Measurements from ENCODE around the gene LCAT. TPM values are rescaled to one million over a fixed set of nuclear protein-coding genes. Genes with fewer than 3 reads are reported as not detected.

LCAT gene
- total RNA-seq, 6 donors from 2014 or later, result 21.9 to 117 (median 26.1) TPM

- H3K27ac ChIP-seq, result no peak overlapping the region
- H3K36me3 ChIP-seq, result peaks cover 42 to 99% (median 94%) of the 10 kb centered on the region in 4 donors
- H3K4me1 ChIP-seq, result peaks cover 0 to 12% (median 5%) of the 10 kb centered on the region in 4 donors
- WGBS, 2 donors, result 94 to 100% methylated on average over 9 to 15 of the region's 15 CpGs
- no peak for DNase-seq
- H3K27me3 ChIP-seq, result no peaks in the 10 kb centered on the region
- H3K4me3 ChIP-seq, result no peak overlapping the region
- ATAC-seq (ENCODE audit: low FRiP score in 2 of 2), result no peak
- TF ChIP-seq POLR2A (IDR thresholded peaks at IDR 0.05) (no peak), EP300 (IDR thresholded peaks at IDR 0.05) (no peak), CTCF (IDR thresholded peaks at IDR 0.05) (no peak), POLR2AphosphoS5 (IDR thresholded peaks at IDR 0.05) (no peak)
- no peaks in the 10 kb centered on the region for H3K9me3 ChIP-seq
Observed at GRCh38 chr16:67948015-67948414, 4.1 kb upstream of the LCAT start.

DNA sequence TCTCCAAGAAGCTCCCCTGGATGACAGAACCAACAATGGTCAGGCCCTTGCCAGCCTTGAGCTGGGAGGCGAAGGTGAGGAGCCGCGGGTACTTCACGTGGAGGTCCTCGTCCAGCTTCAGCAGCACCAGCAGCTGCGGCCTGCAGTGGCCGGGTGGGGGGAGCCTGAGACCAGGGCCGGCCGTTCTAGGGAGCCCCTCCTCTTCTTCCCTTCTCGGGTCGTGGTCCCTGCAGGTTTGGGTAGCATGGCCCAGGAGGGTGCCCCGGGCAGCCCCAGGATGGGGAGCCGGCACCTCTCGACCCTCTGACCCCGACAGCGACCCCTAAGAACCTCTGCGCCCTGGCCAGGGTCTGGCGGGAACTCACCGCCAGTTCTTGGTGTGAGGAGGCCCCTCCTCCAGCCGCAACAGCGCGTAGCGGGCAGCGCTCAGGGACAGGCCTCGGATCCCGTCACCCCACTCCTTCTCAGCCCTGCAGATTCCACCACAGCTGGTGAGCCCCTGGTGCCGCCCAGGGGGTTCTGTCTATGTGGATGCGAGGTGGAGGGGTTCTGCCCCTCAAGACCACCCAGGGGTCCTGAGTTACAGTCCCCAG lies 3.1 kb upstream of the LCAT start:
- Histone ChIP-seq H3K27me3 (no peaks in the 10 kb centered on the region), H3K36me3 (peaks cover 42 to 100% (median 98%) of the 10 kb centered on the region in 4 donors), H3K9me3 (no peaks in the 10 kb centered on the region), H3K4me3 (no peak overlapping the region), H3K4me1 (peaks cover 0 to 12% (median 5%) of the 10 kb centered on the region in 4 donors), H3K27ac (peak overlapping the region in 1 of 4 donors; percentile 15)
- TF ChIP-seq EP300 (IDR thresholded peaks at IDR 0.05) (no peak), CTCF (IDR thresholded peaks at IDR 0.05) (no peak), POLR2AphosphoS5 (IDR thresholded peaks at IDR 0.05) (no peak), POLR2A (IDR thresholded peaks at IDR 0.05) (no peak)
- WGBS, 2 donors, result 94 to 96% methylated on average over 3 to 22 of the region's 28 CpGs
- no peak for DNase-seq
- ATAC-seq (ENCODE audit: low FRiP score in 2 of 2), result no peak

- Histone ChIP-seq H3K27me3 (no peaks in the 10 kb centered on the region), H3K27ac (no peak overlapping the region), H3K4me1 (peaks cover 0 to 18% (median 5%) of the 10 kb centered on the region in 4 donors), H3K4me3 (no peak overlapping the region), H3K9me3 (no peaks in the 10 kb centered on the region), H3K36me3 (peaks cover 39 to 100% (median 92%) of the 10 kb centered on the region in 4 donors)
- DNase-seq, result no peak
- ATAC-seq (ENCODE audit: low FRiP score in 2 of 2), result no peak
- WGBS, 2 donors, result 95% methylated on average over 12 to 20 of the region's 20 CpGs
- no peak for TF ChIP-seq CTCF (IDR thresholded peaks at IDR 0.05)
- TF ChIP-seq EP300 (IDR thresholded peaks at IDR 0.05), result no peak
- no peak for TF ChIP-seq POLR2A (IDR thresholded peaks at IDR 0.05)
- TF ChIP-seq POLR2AphosphoS5 (IDR thresholded peaks at IDR 0.05), result no peak
Observed at GRCh38 chr16:67946128-67946569, 2.2 kb upstream of the LCAT start.

DNA sequence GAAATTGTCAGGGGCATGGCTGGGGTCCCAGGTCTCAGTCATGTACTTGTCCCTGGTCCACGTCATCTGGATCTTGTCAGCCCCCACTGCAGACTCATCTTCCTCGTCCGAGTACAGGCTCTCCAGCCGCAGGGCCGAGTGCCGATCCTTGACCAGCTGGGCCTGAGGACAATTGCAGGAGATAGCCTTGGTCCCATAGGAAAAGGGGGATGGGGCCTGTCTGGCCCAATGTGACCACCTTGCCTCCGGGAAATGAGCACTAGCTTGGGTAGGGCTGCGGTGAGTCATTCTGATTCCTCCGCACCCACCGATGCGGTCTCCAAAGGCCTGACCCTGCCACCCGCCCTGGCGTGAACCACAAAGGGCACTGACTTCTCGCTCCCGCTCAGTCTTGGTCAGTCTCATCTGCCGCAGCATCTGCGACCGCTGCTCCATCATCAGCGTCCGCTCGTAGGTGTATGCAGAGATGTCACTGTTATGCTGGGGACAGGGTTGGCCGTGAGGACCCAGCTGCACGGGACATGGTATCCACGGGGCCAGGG lies 1.5 kb upstream of the LCAT start:
- TF ChIP-seq POLR2A (IDR thresholded peaks at IDR 0.05) (no peak), EP300 (IDR thresholded peaks at IDR 0.05) (no peak), CTCF (IDR thresholded peaks at IDR 0.05) (no peak), POLR2AphosphoS5 (IDR thresholded peaks at IDR 0.05) (no peak)

More for the DNA sequence above, 1.5 kb upstream of the LCAT start:
- ATAC-seq (ENCODE audit: low FRiP score in 2 of 2), result no peak
- Histone ChIP-seq H3K4me3 (no peak overlapping the region), H3K27ac (no peak overlapping the region), H3K9me3 (no peaks in the 10 kb centered on the region), H3K4me1 (peaks cover 0 to 19% (median 5%) of the 10 kb centered on the region in 4 donors), H3K27me3 (no peaks in the 10 kb centered on the region), H3K36me3 (peaks cover 33 to 98% (median 87%) of the 10 kb centered on the region in 4 donors)
- 94 to 98% methylated on average over 15 to 24 of the region's 24 CpGs for WGBS, 2 donors
- no peak for DNase-seq
